GM18508 (cell line): ENCODE measurements around the gene ZNF615.
"Not testable (repeated sequence)": the region's sequence is repeated elsewhere in the genome, so short reads cannot be mapped to it uniquely, and the experiment has no call there.

Experiments used
- ATAC-seq: cut with Tn5 transposase; IDR thresholded peaks from one replicate; pipeline ENCODE4 v1.9.1; 2021; ENCODE audit warnings: moderate number of reproducible peaks; ENCODE audit not compliant: insufficient read depth, unreplicated experiment

ZNF615 gene

GRCh38 chr19:51980926-51981325 lies 27.1 kb downstream of the ZNF615 start:
- not testable (repeated sequence) for ATAC-seq

GRCh38 chr19:51980116-51980736 lies 27.8 kb downstream of the ZNF615 start:
- no peak for ATAC-seq

DNA sequence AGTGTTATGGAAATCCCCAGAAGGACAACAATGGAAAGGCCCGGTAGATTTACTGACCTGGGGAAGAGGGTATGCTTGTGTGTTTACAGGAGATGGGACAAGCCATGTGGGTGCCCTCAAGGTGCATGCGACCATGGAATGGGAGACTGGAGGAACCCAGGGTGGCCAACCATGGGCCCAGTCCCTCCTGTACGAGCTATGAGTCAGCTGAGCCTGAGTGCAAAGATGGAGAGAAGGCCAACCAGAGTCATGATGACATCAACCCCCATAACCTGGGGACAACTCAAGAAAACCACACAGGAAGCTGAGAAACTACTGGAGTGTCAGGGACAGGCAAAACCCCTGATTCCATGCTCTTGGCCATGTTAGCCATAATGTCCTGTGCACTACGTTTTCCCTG lies 29.1 kb downstream of the ZNF615 start:
- ATAC-seq = no peak

GRCh38 chr19:51977346-51977745 lies 30.7 kb downstream of the ZNF615 start:
- no peak for ATAC-seq

- no peak for ATAC-seq
These were observed 31.2 kb downstream of the ZNF615 start for GRCh38 chr19:51976852-51977251.

GRCh38 chr19:51975787-51976186 lies 32.2 kb downstream of the ZNF615 start:
- not testable (repeated sequence) for ATAC-seq

DNA sequence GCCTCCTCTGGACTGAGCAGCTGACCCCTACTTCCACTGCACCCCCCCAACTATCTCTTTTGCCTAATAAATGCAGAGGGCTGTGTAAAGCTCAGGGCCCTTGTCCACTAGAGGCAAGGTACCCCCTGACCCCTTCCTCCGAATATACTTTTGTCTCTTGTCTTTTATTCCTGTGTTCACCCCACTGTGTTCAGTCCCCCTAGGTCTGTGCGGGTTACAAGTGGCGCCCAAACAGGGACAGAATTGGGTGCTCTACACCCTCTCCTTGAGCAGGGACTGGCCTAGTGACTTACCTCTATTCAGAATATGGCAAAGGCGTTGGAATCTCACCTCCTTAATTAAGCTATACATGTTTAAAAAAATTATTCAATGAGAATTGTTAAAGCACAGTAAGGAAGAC lies 36.4 kb downstream of the ZNF615 start:
- no peak for ATAC-seq

DNA sequence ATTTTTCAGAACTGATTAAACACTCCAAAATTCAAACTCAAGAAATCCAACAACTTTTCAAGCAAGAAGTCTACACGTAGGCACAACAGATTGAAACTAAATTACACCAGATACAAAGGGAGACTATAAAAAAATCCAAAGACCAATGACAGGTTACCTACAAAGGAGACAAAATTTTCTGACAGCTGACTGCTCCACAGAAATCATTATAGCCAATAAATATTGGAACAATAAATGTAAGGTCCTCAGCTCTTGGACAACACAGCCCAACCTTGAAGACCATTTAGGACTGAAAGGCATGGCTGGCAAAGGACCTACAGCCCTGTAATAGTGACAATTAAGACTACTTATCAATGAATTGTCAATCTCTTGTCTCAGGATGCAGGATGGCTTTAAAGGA lies 37.3 kb downstream of the ZNF615 start:
- ATAC-seq = no peak

DNA sequence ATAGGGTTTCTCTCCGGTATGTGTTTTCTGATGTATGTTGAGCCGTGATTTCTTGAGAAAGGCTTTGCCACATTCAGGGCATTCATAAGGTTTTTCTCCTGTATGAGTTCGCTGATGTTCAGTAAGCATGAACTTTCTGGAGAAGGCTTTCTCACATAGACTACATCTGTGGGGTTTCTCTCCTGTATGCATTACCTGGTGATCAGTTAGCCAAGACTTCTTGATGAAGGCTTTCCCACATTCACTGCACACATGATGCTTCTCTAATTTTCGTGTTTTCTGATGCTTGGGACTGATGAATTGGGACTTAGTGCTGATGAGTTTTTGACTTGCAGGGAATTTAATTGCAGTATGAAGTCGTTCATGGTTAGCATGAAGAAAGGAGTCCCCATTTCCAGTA lies 42.4 kb downstream of the ZNF615 start:
- no peak for ATAC-seq

- ATAC-seq = not testable (repeated sequence)
These were observed 47.3 kb downstream of the ZNF615 start for GRCh38 chr19:51960621-51961233.

GRCh38 chr19:51959791-51960190 lies 48.2 kb downstream of the ZNF615 start:
- no peak for ATAC-seq

DNA sequence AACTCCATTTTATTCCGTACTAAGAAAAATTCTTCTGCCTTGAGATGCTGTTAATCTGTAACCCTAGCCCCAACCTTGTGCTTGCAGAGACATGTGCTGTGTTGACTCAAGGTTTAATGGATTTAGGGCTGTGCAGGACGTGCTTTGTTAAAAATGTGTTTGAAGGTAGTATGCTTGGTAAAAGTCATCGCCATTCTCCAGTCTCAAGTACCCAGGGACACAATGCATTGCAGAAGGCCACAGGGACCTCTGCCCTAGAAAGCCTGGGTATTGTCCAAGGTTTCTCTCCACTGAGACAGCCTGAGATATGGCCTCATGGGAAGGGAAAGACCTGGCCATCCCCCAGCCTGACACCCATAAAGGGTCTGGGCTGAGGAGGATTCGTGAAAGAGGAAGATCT lies 50.2 kb downstream of the ZNF615 start:
- not testable (repeated sequence) for ATAC-seq

DNA sequence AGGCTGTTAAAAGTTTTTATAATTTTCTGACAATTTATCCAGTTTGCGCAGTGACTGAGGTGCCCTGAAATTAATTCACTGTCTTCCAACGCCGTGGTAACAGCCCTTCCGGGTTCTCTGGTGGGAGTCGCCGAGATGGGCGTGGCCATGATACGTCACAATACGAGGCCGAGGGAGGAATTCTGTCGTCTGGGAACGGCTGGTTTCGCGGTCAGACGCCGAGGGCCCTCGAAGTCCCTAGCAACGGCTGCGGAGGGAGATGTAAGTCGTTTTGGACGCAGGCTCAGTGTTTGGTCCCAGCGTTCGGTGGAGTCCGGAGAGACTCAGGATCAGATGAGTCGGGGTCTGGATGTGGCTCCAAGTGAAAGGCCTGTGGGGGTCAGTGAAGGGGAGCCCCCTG lies 59.0 kb downstream of the ZNF615 start:
- ATAC-seq = no peak

GRCh38 chr19:51946602-51947001 lies 61.4 kb downstream of the ZNF615 start:
- no peak for ATAC-seq

DNA sequence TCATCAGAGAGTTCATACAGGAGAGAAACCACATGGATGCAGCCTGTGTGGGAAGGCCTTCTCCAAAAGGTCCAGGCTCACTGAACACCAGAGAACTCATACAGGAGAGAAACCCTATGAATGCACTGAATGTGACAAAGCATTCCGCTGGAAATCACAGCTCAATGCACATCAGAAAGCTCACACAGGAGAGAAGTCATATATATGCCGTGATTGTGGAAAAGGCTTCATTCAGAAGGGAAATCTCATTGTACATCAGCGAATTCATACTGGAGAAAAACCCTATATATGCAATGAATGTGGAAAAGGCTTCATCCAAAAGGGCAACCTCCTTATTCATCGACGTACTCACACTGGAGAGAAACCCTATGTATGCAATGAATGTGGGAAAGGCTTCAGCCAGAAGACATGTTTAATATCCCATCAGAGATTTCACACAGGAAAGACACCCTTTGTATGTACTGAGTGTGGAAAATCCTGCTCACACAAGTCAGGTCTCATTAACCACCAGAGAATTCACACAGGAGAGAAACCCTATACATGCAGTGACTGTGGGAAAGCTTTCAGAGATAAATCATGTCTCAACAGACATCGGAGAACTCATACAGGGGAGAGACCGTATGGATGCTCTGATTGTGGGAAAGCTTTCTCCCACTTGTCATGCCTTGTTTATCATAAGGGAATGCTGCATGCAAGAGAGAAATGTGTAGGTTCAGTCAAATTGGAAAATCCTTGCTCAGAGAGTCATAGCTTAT lies 63.0 kb downstream of the ZNF615 start:
- no peak for ATAC-seq
